ENCODE measurements around the gene SUSD3. TPM values are rescaled to one million over a fixed set of nuclear protein-coding genes. Genes with fewer than 3 reads are reported as not detected.

SUSD3 gene
- total and polyA plus RNA-seq, 2 donors (not counting 1 experiment from before 2014, with no cell fraction given) = 0.17 to 4.6 TPM

- Histone ChIP-seq H3K4me1 (ENCODE audit: control insufficient read depth, extremely low read depth, insufficient read depth, low read length) (no peaks in the 10 kb centered on the region), H3K9ac (ENCODE audit: insufficient read depth, low read length) (no peak overlapping the region), H3K4me3 (replicated peaks in 1 of 4; ENCODE audit: control extremely low read depth in 1 of 4, insufficient read depth in 1 of 4, low read depth in 3 of 4, low read length in 4 of 4) (peak overlapping the region in 1 of 4 experiments; percentile 40), H3K9me3 (ENCODE audit: control insufficient read depth, insufficient read depth, low read depth, low read length) (no peaks in the 10 kb centered on the region), H4K20me1 (ENCODE audit: control insufficient read depth, extremely low read depth, insufficient read depth, low read length) (no peaks in the 10 kb centered on the region), H3K4me2 (ENCODE audit: extremely low read depth, insufficient read depth, low read length) (peak overlapping the region; percentile 51), H3K27ac (ENCODE audit: insufficient read depth, low read length) (no peak overlapping the region), H3K27me3 (ENCODE audit: control insufficient read depth, insufficient read depth, low read length) (no peaks in the 10 kb centered on the region), H3K36me3 (ENCODE audit: control insufficient read depth, insufficient read depth, low read length) (no peaks in the 10 kb centered on the region), H2AFZ (ENCODE audit: low read length) (no peak overlapping the region), H3K79me2 (ENCODE audit: control insufficient read depth, insufficient read depth, low read length) (no peaks in the 10 kb centered on the region)
- no peak for DNase-seq (ENCODE audit: low read depth in 2 of 2)
- TF ChIP-seq CTCF (conservative IDR thresholded peaks at IDR 0.05 in 1 of 2, IDR thresholded peaks at IDR 0.05 in 1 of 2; ENCODE audit: low read depth in 1 of 2, low read length in 2 of 2) (no peak), EZH2 (IDR thresholded peaks at IDR 0.05; ENCODE audit: low read length, missing control alignments) (no peak)
Measured at GRCh38 chr9:93059011-93059714, 662 bp downstream of the SUSD3 start.

DNA sequence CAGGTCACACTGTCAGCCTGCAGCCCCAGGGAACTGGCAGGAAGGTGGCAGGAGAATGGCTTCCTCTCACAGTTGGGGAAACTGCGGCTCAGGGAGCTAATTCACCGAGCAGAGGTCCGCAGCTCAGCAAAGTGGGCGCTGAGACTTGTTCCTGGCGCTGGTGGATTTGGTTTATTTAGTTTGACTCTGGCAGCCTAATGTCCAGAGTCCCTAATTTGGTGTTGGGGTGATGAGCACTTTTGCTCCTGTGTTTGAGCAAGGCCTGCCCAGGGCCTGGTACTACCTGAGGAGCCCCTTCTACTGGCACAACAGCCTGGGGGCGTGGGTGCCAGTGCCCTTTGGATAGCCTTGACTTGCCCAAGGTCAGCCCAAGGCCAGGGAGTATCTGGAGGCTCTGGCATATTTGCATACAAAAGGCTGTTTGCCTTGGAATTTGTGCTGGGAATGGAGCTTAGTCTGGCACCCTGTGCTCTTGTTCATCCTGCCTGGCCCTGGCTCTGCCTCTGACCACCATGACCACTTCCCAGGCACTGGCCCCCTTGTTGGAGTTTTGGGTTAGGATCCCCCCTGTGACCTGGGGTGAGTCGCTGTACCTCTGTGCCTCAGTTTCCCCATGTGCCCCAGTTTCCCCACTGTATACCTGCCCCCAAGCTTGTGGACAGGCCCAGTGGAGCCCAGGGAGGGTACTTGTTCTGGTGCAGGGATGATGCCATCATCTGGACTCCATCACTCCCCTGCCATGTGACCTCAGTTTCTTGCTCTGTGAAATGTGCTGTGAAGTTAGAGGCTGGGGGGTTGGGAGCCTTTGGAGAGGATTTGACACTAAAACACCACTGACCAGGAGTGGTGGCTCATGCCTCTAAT is 1.4 kb downstream of the SUSD3 start:
- no peak for TF ChIP-seq CTCF (conservative IDR thresholded peaks at IDR 0.05 in 1 of 2, IDR thresholded peaks at IDR 0.05 in 1 of 2; ENCODE audit: low read depth in 1 of 2, low read length in 2 of 2)
- no peak for TF ChIP-seq EZH2 (IDR thresholded peaks at IDR 0.05; ENCODE audit: low read length, missing control alignments)
- Histone ChIP-seq H3K9ac (ENCODE audit: insufficient read depth, low read length) (no peak overlapping the region), H3K4me1 (ENCODE audit: control insufficient read depth, extremely low read depth, insufficient read depth, low read length) (no peaks in the 10 kb centered on the region), H3K27ac (ENCODE audit: insufficient read depth, low read length) (no peak overlapping the region), H3K9me3 (ENCODE audit: control insufficient read depth, insufficient read depth, low read depth, low read length) (no peaks in the 10 kb centered on the region), H3K4me3 (replicated peaks in 1 of 4; ENCODE audit: control extremely low read depth in 1 of 4, insufficient read depth in 1 of 4, low read depth in 3 of 4, low read length in 4 of 4) (no peak overlapping the region), H3K4me2 (ENCODE audit: extremely low read depth, insufficient read depth, low read length) (no peak overlapping the region), H3K27me3 (ENCODE audit: control insufficient read depth, insufficient read depth, low read length) (no peaks in the 10 kb centered on the region), H2AFZ (ENCODE audit: low read length) (no peak overlapping the region), H4K20me1 (ENCODE audit: control insufficient read depth, extremely low read depth, insufficient read depth, low read length) (no peaks in the 10 kb centered on the region), H3K36me3 (ENCODE audit: control insufficient read depth, insufficient read depth, low read length) (no peaks in the 10 kb centered on the region), H3K79me2 (ENCODE audit: control insufficient read depth, insufficient read depth, low read length) (no peaks in the 10 kb centered on the region)
- DNase-seq (ENCODE audit: low read depth in 2 of 2) = no peak

DNA sequence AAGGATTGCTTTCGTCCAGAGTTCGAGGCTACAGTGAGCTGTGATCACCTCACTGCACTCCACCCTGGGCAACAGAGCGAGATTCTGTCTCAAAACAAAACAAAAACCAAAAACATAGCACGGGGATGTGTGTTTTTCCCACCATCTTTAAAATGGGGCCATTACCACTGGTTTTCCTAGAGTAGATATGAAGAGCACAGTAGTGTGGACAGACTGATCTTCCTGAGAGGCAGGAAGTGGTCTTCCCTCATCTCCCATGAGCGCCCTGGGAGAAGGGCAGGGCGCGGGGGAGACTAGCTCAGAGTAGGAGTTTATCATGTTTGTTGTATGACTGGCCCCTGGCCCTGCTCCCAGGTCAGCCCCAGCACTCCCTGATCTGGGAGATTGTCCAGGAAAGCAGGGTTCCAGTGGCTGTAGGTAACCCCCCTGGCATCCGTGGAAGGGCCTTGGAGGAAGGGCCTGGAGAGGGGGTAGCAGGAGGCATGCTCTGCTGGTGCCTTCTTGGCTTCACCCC is 2.3 kb downstream of the SUSD3 start:
- H2AFZ ChIP-seq (ENCODE audit: low read length) = no peak overlapping the region
- no peaks in the 10 kb centered on the region for H3K79me2 ChIP-seq (ENCODE audit: control insufficient read depth, insufficient read depth, low read length)
- DNase-seq (ENCODE audit: low read depth in 2 of 2) = peak; percentile 34 to 66
- no peak overlapping the region for H3K4me3 ChIP-seq (replicated peaks in 1 of 4; ENCODE audit: control extremely low read depth in 1 of 4, insufficient read depth in 1 of 4, low read depth in 3 of 4, low read length in 4 of 4)
- no peaks in the 10 kb centered on the region for H3K4me1 ChIP-seq (ENCODE audit: control insufficient read depth, extremely low read depth, insufficient read depth, low read length)
- H3K36me3 ChIP-seq (ENCODE audit: control insufficient read depth, insufficient read depth, low read length) = no peaks in the 10 kb centered on the region
- H3K9me3 ChIP-seq (ENCODE audit: control insufficient read depth, insufficient read depth, low read depth, low read length) = no peaks in the 10 kb centered on the region
- TF ChIP-seq EZH2 (IDR thresholded peaks at IDR 0.05; ENCODE audit: low read length, missing control alignments) (no peak), CTCF (conservative IDR thresholded peaks at IDR 0.05 in 1 of 2, IDR thresholded peaks at IDR 0.05 in 1 of 2; ENCODE audit: low read depth in 1 of 2, low read length in 2 of 2) (no peak)
- H3K9ac ChIP-seq (ENCODE audit: insufficient read depth, low read length) = no peak overlapping the region
- peak overlapping the region; percentile 17 for H3K4me2 ChIP-seq (ENCODE audit: extremely low read depth, insufficient read depth, low read length)
- H4K20me1 ChIP-seq (ENCODE audit: control insufficient read depth, extremely low read depth, insufficient read depth, low read length) = no peaks in the 10 kb centered on the region
- H3K27ac ChIP-seq (ENCODE audit: insufficient read depth, low read length) = no peak overlapping the region
- no peaks in the 10 kb centered on the region for H3K27me3 ChIP-seq (ENCODE audit: control insufficient read depth, insufficient read depth, low read length)
